SK-N-SH treated with all-trans-retinoic acid at 6 μM for 48 hours (cell line): Measurements from ENCODE around the gene CD96.

Experiments used
- ATAC-seq: fragments of 200-7000 bp; cut with Tn5 transposase; 3 replicates; pipeline ENCODE4 v1.9.1; 2020; ENCODE audit warnings: mild to moderate bottlenecking, moderate library complexity
- ARNTL ChIP-seq: fragments of 450-650 bp; formaldehyde crosslinking; IDR thresholded peaks from 2 replicates; pipeline ENCODE4 v1.5.0; 2020; ENCODE audit warnings: low read depth, mild to moderate bottlenecking, moderate library complexity, borderline replicate concordance
- BACH2 ChIP-seq: fragments of 250-450 bp; sonication (Bioruptor Pico); IDR thresholded peaks from 2 replicates; pipeline ENCODE4 v1.9.0; 2021; ENCODE audit warnings: mild to moderate bottlenecking, borderline replicate concordance
- CREB5 ChIP-seq: fragments of 250-450 bp; sonication (Bioruptor Pico); IDR thresholded peaks from 2 replicates; pipeline ENCODE4 v1.5.1; 2020; ENCODE audit warnings: low read depth, mild to moderate bottlenecking, moderate library complexity
- CSDC2 ChIP-seq: fragments of 250-450 bp; sonication (Bioruptor Pico); IDR thresholded peaks from 2 replicates; pipeline ENCODE4 v1.5.0; 2020; ENCODE audit warnings: mild to moderate bottlenecking, moderate library complexity
- ESRRG ChIP-seq: fragments of 250-450 bp; sonication (Bioruptor Pico); IDR thresholded peaks from 2 replicates; pipeline ENCODE4 v1.6.1; 2021; ENCODE audit warnings: mild to moderate bottlenecking
- GLIS3 ChIP-seq: fragments of 250-450 bp; sonication (Bioruptor Pico); IDR thresholded peaks from 2 replicates; pipeline ENCODE4 v1.5.0; 2020; ENCODE audit warnings: mild to moderate bottlenecking, moderate library complexity
- ISL1 ChIP-seq: fragments of 250-450 bp; sonication (Bioruptor Pico); IDR thresholded peaks from 2 replicates; pipeline ENCODE4 v2.1.2; 2022; ENCODE audit warnings: mild to moderate bottlenecking, moderate library complexity
- OSR1 ChIP-seq: fragments of 250-450 bp; sonication (Bioruptor Pico); IDR thresholded peaks from 2 replicates; pipeline ENCODE4 v1.8.0; 2022; ENCODE audit warnings: moderate library complexity, mild to moderate bottlenecking, inconsistent platforms
- PATZ1 ChIP-seq: fragments of 250-450 bp; sonication (Bioruptor Pico); IDR thresholded peaks from 2 replicates; pipeline ENCODE4 v1.8.0; 2020; ENCODE audit warnings: mild to moderate bottlenecking, moderate library complexity, borderline replicate concordance
- POU6F1 ChIP-seq: fragments of 250-450 bp; sonication (Bioruptor Pico); IDR thresholded peaks from 2 replicates; pipeline ENCODE4 v1.8.0; 2021; ENCODE audit warnings: low read depth, mild to moderate bottlenecking, moderate library complexity, borderline replicate concordance
- PPARA ChIP-seq: fragments of 250-450 bp; sonication (Bioruptor Pico); IDR thresholded peaks from 2 replicates; pipeline ENCODE4 v1.5.0; 2020; ENCODE audit warnings: mild to moderate bottlenecking, borderline replicate concordance
- SNAI2 ChIP-seq: fragments of 250-450 bp; sonication (Bioruptor Pico); IDR thresholded peaks from 2 replicates; pipeline ENCODE4 v1.5.0; 2020; ENCODE audit warnings: mild to moderate bottlenecking, moderate library complexity
- TOX ChIP-seq: fragments of 250-450 bp; sonication (Bioruptor Pico); IDR thresholded peaks from 2 replicates; pipeline ENCODE4 v1.8.0; 2021; ENCODE audit warnings: mild to moderate bottlenecking, moderate library complexity, borderline replicate concordance
- ZC3H10 ChIP-seq: fragments of 250-450 bp; sonication (Bioruptor Pico); IDR thresholded peaks from 2 replicates; pipeline ENCODE4 v1.5.1; 2021; ENCODE audit warnings: mild to moderate bottlenecking, moderate library complexity
- ZFP3 ChIP-seq: fragments of 250-450 bp; sonication (Bioruptor Pico); IDR thresholded peaks from 2 replicates; pipeline ENCODE4 v1.5.0; 2020; ENCODE audit warnings: mild to moderate bottlenecking, moderate library complexity
- ZFP30 ChIP-seq: fragments of 450-650 bp; formaldehyde crosslinking; IDR thresholded peaks from 2 replicates; pipeline ENCODE4 v1.5.0; 2022; ENCODE audit warnings: mild to moderate bottlenecking, moderate library complexity
- ZNF565 ChIP-seq: fragments of 450-650 bp; formaldehyde crosslinking; conservative IDR thresholded peaks from 2 replicates; pipeline ENCODE4 v1.5.0; 2020; ENCODE audit warnings: low read depth, mild to moderate bottlenecking, moderate library complexity
- ZNF70 ChIP-seq: fragments of 450-650 bp; formaldehyde crosslinking; IDR thresholded peaks from 2 replicates; pipeline ENCODE4 v1.5.0; 2020; ENCODE audit warnings: mild to moderate bottlenecking, moderate library complexity
- ZNF8 ChIP-seq: fragments of 450-650 bp; formaldehyde crosslinking; IDR thresholded peaks from 2 replicates; pipeline ENCODE4 v1.5.0; 2020; ENCODE audit warnings: mild to moderate bottlenecking, moderate library complexity
- TF ChIP-seq, protein P1 (sequence below): fragments of 250-450 bp; sonication (Bioruptor Pico); IDR thresholded peaks from 2 replicates; pipeline ENCODE4 v1.5.0; 2020; ENCODE audit warnings: mild to moderate bottlenecking, moderate library complexity
- TF ChIP-seq, protein P2 (sequence below): fragments of 250-450 bp; sonication (Bioruptor Pico); IDR thresholded peaks from 2 replicates; pipeline ENCODE4 v1.5.1; 2021; ENCODE audit warnings: mild to moderate bottlenecking, moderate library complexity

CD96 gene

GRCh38 chr3:111688190-111688800 is 146.3 kb downstream of the CD96 start:
- TF ChIP-seq ARNTL (CRISPR knock-in tag): no peak
- no peak for TF ChIP-seq TOX (CRISPR knock-in tag)
- no peak for TF ChIP-seq BACH2
- no peak for TF ChIP-seq ZNF70
- no peak for TF ChIP-seq OSR1 (CRISPR knock-in tag)
- no peak for TF ChIP-seq ZNF8 (CRISPR knock-in tag)
- TF ChIP-seq ISL1 (CRISPR knock-in tag): no peak
- no peak for TF ChIP-seq ZFP3 (CRISPR knock-in tag)
- TF ChIP-seq POU6F1 (CRISPR knock-in tag): no peak
- no peak for TF ChIP-seq PPARA (CRISPR knock-in tag)
- no peak for TF ChIP-seq CREB5
- TF ChIP-seq ZNF565 (CRISPR knock-in tag): no peak
- no peak for TF ChIP-seq PATZ1 (CRISPR knock-in tag)
- TF ChIP-seq, protein P1, sequence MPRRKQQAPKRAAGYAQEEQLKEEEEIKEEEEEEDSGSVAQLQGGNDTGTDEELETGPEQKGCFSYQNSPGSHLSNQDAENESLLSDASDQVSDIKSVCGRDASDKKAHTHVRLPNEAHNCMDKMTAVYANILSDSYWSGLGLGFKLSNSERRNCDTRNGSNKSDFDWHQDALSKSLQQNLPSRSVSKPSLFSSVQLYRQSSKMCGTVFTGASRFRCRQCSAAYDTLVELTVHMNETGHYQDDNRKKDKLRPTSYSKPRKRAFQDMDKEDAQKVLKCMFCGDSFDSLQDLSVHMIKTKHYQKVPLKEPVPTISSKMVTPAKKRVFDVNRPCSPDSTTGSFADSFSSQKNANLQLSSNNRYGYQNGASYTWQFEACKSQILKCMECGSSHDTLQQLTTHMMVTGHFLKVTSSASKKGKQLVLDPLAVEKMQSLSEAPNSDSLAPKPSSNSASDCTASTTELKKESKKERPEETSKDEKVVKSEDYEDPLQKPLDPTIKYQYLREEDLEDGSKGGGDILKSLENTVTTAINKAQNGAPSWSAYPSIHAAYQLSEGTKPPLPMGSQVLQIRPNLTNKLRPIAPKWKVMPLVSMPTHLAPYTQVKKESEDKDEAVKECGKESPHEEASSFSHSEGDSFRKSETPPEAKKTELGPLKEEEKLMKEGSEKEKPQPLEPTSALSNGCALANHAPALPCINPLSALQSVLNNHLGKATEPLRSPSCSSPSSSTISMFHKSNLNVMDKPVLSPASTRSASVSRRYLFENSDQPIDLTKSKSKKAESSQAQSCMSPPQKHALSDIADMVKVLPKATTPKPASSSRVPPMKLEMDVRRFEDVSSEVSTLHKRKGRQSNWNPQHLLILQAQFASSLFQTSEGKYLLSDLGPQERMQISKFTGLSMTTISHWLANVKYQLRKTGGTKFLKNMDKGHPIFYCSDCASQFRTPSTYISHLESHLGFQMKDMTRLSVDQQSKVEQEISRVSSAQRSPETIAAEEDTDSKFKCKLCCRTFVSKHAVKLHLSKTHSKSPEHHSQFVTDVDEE (CRISPR knock-in tag): no peak
- no peak for TF ChIP-seq CSDC2 (CRISPR knock-in tag)
- no peak for TF ChIP-seq SNAI2 (CRISPR knock-in tag)
- no peak for TF ChIP-seq ESRRG (CRISPR knock-in tag)
- no peak for TF ChIP-seq ZC3H10 (CRISPR knock-in tag)
- no peak for TF ChIP-seq ZFP30 (CRISPR knock-in tag)
- TF ChIP-seq, all 23 proteins: peak for 0
- ATAC-seq: no peak

DNA sequence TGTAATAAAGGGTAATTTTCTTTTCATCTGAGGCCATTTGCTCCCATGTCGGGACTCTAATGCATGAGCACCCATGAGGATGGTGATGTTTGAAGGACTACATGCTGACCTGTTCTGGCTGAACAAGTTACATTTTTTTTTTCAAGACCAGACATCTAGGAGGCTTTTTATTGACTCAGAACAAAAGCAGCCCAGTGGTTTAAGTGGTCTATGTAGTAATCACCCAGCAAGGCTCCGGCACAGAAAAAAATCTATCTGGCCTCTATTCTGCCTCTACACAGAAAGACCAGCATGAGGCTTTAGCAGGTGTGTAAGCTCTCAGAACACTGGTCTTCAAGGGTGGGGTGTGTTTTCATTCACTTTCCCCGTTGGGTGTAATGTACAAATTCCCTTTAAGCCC is 148.2 kb downstream of the CD96 start:
- peak; percentile 59 for ATAC-seq

More for the DNA sequence above, 148.2 kb downstream of the CD96 start:
- TF ChIP-seq TOX (CRISPR knock-in tag): no peak
- TF ChIP-seq ZNF565 (CRISPR knock-in tag): no peak
- no peak for TF ChIP-seq CREB5
- TF ChIP-seq GLIS3: no peak
- TF ChIP-seq ZNF70: no peak
- no peak for TF ChIP-seq ZFP3 (CRISPR knock-in tag)
- TF ChIP-seq PATZ1 (CRISPR knock-in tag): no peak
- no peak for TF ChIP-seq ZNF8 (CRISPR knock-in tag)
- no peak for TF ChIP-seq BACH2
- no peak for TF ChIP-seq ESRRG (CRISPR knock-in tag)
- no peak for TF ChIP-seq ZFP30 (CRISPR knock-in tag)
- TF ChIP-seq, protein P2, sequence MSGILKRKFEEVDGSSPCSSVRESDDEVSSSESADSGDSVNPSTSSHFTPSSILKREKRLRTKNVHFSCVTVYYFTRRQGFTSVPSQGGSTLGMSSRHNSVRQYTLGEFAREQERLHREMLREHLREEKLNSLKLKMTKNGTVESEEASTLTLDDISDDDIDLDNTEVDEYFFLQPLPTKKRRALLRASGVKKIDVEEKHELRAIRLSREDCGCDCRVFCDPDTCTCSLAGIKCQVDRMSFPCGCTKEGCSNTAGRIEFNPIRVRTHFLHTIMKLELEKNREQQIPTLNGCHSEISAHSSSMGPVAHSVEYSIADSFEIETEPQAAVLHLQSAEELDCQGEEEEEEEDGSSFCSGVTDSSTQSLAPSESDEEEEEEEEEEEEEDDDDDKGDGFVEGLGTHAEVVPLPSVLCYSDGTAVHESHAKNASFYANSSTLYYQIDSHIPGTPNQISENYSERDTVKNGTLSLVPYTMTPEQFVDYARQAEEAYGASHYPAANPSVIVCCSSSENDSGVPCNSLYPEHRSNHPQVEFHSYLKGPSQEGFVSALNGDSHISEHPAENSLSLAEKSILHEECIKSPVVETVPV (CRISPR knock-in tag): no peak
- TF ChIP-seq ZC3H10 (CRISPR knock-in tag): no peak
- no peak for TF ChIP-seq PPARA (CRISPR knock-in tag)
- TF ChIP-seq ISL1 (CRISPR knock-in tag): no peak
